Midbrain (tissue), 1 donor: ENCODE data around the gene ST6GALNAC4.
"Not testable (repeated sequence)": the region's sequence is repeated elsewhere in the genome, so short reads cannot be mapped to it uniquely, and the experiment has no call there.

Source experiments
- DNase-seq: peaks from one replicate; lab custom pipeline; 2025; lab: John Stamatoyannopoulos, UW

Gene ST6GALNAC4

GRCh38 chr9:127872369-127873222 lies 44.2 kb downstream of the ST6GALNAC4 start:
- DNase-seq, result no peak

GRCh38 chr9:127871531-127871930 lies 45.3 kb downstream of the ST6GALNAC4 start:
- no peak for DNase-seq

GRCh38 chr9:127870887-127871286 lies 46.0 kb downstream of the ST6GALNAC4 start:
- no peak for DNase-seq

GRCh38 chr9:127870153-127870491 lies 46.7 kb downstream of the ST6GALNAC4 start:
- DNase-seq, result not testable (repeated sequence)

- peak; percentile 74 for DNase-seq
These were observed 47.3 kb downstream of the ST6GALNAC4 start for GRCh38 chr9:127869310-127870152.

GRCh38 chr9:127868278-127868902 lies 48.5 kb downstream of the ST6GALNAC4 start:
- no peak for DNase-seq

- no peak for DNase-seq
These were observed 49.2 kb downstream of the ST6GALNAC4 start for GRCh38 chr9:127867356-127868277.

GRCh38 chr9:127866535-127866934 lies 50.3 kb downstream of the ST6GALNAC4 start:
- DNase-seq, result no peak

GRCh38 chr9:127865645-127866464 lies 51.0 kb downstream of the ST6GALNAC4 start:
- DNase-seq, result no peak

- no peak for DNase-seq
These were observed 53.6 kb downstream of the ST6GALNAC4 start for GRCh38 chr9:127863191-127863621.

GRCh38 chr9:127862075-127863011 lies 54.5 kb downstream of the ST6GALNAC4 start:
- DNase-seq, result peak; percentile 55

GRCh38 chr9:127860779-127861178 lies 56.1 kb downstream of the ST6GALNAC4 start:
- DNase-seq, result no peak

GRCh38 chr9:127860260-127860659 lies 56.6 kb downstream of the ST6GALNAC4 start:
- no peak for DNase-seq

GRCh38 chr9:127858041-127858512 lies 58.8 kb downstream of the ST6GALNAC4 start:
- DNase-seq, result no peak
